Stimulated activated CD4-positive, alpha-beta T cell treated with anti-CD3 and anti-CD28 coated beads, TNF-alpha, amount 100 ng/mL, for 24 hours (primary cell): ENCODE measurements around the gene CEP19.
A peak's percentile ranks its signal among the peaks of the same experiment; 100 is the strongest.
"Not testable (repeated sequence)": the region's sequence is repeated elsewhere in the genome, so short reads cannot be mapped to it uniquely, and the experiment has no call there.

Experiments used
- DNase-seq, 3 experiments: peaks; one replicate each; pipeline ENCODE4 v3.0.0-alpha.2; 2020; ENCODE audit warnings: low read depth in 3 of 3

Gene CEP19

DNA sequence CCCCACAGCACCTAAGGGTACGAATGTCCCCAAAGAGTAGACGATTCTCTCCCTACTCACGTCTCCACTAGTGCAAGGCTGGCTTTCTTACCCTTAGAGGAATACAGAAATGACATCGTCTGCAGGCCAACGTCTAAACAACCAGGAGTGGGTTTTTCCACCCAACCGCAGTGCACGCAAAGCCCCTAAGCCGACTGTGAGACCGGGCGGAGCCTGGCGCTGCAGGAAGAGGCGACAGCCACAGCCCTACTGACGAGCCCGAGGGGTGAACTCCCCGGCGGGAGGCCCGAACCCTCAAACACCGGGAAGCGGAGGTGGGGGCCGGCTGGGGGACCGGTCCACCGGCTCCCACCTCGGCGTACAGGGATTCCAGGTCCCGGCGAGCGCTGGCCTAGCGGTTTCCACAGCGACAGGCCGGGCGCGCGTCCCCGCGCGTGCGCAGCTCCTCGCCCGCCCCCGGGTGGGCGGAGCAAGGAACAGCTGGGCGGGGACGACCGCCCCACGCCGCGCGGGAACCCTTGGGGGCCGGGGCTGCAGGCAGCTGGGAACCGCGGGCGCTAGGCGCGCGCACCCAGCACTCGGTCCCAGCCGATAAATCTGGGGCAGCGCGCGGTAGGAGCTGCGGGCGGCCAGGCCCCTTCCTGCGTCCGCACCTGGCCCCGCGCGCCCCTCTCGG lies at the start of gene CEP19, which contains the start of gene PIGX:
TSS of gene CEP19 (minus strand) at position 413 of the 676 bp plus-strand sequence. CDS start 3,593 bp downstream, outside the sequence.
TSS of gene PIGX (plus strand) at position 540 of the 676 bp plus-strand sequence.
- peak; percentile 74 to 86 (median 81) for DNase-seq

DNA sequence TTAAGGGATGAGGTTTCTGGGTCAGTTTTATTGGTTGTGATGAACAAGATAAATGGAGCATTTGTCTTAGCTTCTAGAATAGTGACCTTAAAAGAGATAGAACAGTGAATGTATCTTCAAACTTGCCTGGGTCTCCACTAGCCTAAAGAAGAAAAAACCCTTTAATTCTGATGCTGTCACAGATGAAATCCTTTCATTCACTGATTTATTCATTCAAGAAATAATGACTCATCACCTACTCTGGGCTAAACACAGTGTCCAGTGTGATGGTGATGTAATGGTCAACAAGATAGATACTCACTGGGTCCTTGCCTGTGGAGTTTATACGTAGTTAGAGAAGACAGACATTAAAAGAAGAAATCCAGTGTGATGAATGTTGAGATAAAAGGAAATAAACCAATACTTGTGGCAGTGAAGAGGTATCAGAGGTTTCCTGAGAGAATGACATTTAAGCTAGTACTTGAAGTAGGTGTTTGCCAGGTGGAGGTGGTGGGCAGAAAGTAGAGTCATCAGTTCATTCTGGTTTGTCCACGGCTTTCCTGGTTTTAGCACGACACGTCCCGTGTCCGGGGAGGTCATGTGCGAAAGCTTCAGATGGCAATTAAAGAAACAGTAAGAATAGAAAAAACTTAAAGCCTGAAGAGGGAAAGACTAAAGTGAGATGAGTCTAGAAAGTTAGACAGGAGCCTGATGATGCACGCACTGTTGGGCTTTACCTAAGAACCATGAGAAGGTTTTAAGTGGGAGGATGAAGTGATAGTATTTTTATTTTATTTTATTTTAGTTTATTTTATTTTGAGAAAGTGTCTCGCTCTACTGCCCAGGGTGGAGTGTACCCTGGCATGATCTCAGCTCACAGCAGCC lies 46.1 kb upstream of the CEP19 start:
- DNase-seq = no peak

DNA sequence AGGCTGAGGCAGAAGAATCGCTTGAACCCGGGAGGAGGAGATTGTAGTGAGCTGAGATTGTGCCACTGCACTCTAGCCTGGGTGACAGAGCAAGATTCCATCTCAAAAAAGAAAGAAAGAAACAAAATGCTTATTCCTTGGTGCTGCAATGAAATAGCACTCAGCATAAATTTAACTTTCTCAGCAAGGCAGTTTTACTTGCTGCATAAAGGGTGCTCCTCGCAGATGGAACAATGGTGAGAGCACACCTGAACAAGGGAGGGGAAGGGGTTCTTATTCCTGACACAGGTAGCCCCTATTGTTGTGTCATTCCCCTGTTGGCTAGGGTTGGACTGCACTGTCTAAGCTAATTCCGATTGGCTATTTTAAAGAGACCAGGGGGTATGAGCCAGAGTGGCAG lies 44.7 kb upstream of the CEP19 start:
- no peak for DNase-seq

DNA sequence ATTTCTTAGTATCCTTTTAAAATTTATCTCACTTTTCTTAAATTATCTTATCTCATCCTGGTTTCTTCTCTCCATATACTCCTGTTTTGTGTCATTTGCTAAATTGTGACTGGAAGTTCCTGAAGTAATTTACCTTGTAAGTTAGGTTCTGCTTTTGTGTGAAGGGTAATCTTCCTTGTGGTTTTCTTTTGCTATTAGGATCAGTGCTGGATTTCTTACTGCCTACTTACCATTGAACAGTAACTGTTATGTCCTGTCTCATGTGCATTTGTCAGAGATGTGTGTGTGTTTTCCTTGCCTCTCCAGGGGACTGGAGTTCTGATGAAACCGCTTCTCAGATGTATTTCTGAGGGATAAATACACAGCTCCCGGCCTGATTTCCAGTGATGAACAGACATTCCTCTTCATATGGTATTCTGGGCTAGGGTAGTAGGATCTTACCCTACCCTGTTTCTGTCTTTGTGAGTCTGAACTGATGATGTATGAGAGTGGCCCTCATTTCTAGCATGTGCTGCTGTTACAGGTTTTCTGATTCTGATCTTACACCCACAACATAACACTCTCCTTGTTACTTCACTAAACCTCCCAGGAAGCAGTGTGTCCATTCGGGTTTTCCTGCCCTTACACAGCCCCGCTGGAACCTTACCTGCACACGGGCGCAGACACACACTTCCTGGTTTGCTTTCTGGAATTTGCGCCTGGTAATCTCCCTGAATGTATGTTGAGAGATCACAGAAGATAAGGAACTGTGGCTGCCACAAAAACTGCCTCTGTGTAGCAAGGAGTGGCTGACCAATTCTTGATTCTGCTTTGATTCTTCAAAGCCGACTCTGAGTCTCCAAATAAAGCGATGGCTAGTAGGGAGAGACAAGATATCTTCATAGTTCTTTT lies 42.3 kb upstream of the CEP19 start:
- DNase-seq = no peak

GRCh38 chr3:196753201-196753600 lies 41.2 kb upstream of the CEP19 start:
- no peak for DNase-seq

GRCh38 chr3:196749125-196749524 lies 37.1 kb upstream of the CEP19 start:
- DNase-seq = no peak

DNA sequence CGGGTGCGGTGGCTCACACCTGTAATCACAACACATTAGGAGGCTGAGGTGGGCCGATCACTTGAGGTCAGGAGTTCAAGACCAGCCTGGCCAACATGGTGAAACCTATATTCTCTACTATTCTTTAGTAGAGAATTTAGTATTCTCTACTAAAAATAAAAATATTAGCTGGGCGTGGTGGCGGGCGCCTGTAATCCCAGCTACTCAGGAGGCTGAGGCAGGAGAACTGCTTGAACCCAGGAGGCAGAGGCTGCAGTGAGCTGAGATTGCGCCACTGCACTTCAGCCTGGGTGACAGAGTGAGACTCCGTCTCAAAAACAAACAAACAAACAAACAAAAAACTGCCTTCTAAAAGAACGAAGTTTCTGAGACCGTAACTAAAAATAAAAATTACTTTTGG lies 31.5 kb upstream of the CEP19 start:
- DNase-seq = not testable (repeated sequence)

GRCh38 chr3:196741249-196741889 lies 29.3 kb upstream of the CEP19 start:
- DNase-seq = no peak

GRCh38 chr3:196740481-196741248 lies 28.6 kb upstream of the CEP19 start:
- peak in 2 of 3 experiments; percentile 11 to 22 for DNase-seq

DNA sequence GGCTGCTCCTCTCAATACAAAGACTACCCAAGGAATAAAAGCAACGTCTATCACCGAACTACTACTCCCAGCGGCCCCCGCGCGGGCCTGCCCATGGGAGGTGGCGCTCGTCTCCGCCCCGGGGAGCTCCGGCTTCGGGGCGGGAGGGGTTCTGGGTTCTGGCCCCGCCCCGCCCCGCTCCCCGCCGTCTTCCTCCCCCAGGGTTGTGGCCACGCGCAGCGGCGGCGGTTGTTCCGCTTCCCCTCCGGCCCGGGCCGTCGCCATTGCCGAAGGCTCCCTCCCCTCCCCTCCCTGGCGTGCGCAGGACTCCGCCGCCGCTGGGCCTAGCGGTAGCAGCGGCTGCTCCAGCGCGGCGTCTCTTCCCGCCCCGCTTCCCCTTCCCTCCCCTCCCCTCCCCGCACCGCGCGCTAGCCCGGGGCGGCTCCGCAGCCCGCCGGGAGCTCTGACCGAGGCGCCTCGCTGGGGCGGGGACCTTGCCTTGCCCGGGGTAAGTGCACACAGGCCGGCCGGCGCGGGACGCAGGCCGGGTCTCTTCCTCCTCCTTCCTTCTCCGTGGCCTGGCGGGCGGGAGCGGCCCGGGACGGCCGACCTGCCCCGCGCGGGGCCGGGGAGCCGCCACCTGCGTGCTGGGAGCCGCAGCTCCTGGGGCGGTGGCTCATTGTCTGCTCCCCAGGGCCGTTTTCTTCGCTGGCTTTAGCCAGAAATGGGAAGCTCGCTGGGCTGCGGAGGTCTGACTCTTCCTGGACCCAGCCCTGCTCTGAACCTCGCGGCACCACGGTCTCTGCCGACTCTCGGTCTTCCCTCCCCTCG lies 27.8 kb upstream of the CEP19 start, which contains the start of gene PAK2:
TSS of gene PAK2 (plus strand) at position 187 of the 810 bp plus-strand sequence. CDS start 42,790 bp downstream, outside the sequence.
- peak; percentile 83 to 91 (median 83) for DNase-seq

DNA sequence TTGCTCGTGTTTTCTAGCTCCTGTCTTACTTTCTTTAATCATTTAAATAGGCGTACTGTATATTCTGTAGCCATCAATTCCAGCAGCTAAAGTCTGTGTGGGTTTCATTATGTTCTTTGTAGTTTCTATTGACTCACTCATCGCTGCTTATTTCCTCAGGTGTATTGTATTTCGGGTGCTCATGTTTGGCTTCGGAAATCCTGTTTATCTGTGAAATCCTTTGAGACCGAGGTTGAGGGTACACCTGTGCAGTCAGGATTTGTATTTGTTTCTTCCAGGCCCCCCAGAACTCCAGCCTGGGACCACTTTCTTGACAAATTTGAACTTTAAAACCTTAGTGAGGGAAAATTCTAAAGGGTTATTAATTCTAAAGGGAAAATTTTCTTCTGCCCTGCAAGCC lies 25.6 kb upstream of the CEP19 start:
- no peak for DNase-seq

DNA sequence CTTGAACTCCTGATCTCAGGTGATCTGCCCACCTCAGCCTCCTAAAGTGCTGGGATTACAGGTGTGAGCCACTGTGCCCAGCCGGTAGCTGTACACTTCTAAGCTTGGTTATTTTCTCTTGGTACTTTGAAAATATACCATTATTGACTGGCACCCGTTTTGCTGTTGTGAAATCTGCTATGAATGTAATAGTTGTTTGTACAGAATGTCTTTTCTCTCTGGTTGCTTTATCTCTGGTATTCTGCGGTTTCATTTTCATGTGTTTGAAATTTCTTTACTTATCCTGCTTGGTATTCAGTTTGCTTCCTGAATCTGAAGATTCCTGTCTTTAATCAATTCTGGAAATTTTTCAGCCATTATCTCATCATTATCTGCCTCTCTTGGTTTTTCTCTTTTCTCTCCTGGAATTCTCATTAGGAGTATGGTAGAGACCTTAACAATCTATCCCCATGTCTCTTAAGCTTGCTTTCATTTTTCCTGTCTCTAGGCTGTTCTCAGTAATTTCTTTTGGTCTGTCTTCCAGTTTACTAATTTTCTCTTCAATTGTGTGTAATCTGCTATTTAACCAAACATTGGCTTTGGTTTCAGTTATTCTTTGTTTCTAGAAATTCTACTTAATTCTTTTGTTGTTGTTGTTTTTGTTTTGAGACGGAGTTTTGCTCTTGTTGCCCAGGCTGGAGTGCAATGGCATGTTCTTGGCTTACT lies 24.8 kb upstream of the CEP19 start:
- no peak for DNase-seq

DNA sequence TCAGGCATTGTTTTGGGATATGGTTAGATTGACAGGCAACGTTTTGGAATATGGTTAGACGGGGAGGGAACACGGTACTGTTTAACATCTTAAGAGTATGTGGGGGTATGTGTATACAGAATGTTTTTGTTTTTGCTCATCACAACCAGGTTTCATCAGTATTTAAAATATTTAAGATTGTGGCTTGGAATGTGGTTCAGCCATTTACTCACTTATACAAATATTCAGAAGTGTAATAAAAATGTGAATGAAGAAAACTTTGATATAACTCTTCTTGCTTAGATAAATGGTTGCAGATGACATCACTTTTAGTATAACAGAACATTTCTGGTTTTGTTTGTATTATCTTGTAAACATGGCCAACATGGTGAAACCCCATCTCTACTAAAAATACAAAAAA lies 23.7 kb upstream of the CEP19 start:
- DNase-seq = no peak

DNA sequence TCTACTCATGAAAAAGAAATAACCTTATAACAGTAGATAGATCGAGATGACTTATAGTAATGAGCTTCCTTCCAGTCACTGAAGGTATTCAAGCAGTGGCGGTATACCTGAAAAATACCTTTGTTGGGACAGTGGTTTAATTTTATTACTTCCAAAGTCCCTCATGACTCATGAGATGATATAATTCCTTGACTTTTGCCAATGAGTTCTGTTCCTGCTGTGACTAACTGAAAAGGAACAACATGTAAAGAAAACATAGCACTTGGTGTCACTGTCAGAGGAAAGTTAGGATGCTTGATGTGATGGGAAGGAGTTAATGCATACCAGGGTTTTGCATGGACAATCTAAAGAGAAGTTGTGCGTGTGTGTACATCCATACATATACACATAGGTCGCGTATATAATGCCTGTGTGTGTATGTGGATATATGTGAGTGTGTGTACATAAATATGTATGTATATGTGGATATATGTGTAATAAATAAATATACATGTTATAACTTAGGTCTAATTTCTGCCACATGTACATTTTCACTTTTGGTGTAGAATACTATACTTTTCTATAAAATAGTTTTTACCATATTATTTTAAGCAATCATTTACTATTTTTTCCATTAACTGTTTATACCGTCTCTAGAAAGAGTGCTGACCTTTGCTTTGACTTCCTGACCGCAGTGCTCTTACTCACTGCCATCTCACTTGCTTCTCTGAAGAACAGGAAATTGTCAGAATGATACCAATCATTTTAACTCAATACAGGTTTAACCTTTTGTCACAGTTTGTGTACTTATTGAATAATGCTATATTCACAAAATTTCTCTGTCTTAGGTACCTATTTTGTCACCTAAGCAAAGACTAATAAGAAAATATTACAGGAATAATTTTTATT lies 15.0 kb upstream of the CEP19 start:
- DNase-seq = peak in 1 of 3 experiments; percentile 11

DNA sequence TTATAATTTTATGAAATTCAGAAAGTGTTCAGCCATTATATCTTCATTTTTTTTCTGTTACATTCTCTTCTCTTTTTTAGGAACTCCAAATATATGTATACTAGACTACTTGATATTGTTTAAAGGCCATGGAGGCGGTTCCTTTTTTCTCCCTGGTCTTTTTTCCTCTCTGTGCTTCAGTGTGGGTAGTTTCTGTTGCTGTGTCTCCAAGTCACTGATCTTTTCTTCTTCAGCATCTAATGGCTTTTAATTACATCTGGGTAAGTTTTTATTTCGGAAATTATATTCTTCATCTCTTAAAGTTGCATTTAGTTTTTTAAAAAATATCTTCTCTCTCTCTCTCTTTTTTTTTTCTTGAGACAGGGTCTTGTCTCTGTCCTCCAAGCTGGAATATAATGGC lies 9.0 kb upstream of the CEP19 start:
- no peak for DNase-seq

DNA sequence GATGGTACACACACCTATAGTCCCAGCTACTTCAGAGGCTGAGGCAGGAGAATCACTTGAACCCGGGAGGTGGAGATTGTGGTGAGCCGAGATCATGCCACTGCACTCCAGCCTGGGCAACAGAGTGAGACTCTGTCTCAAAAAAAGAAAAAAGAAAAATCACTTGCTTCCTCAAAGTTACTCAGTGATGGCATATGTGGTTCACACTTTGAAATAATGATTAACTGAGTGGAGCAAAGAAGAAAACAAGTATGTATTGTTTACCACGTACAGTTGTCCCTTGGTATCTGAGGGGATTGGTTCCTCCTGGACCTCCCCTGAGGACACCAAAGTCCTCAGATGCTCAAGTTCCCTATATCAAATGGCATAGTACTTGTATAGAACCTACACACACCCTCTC lies 5.1 kb upstream of the CEP19 start:
- DNase-seq = not testable (repeated sequence)

DNA sequence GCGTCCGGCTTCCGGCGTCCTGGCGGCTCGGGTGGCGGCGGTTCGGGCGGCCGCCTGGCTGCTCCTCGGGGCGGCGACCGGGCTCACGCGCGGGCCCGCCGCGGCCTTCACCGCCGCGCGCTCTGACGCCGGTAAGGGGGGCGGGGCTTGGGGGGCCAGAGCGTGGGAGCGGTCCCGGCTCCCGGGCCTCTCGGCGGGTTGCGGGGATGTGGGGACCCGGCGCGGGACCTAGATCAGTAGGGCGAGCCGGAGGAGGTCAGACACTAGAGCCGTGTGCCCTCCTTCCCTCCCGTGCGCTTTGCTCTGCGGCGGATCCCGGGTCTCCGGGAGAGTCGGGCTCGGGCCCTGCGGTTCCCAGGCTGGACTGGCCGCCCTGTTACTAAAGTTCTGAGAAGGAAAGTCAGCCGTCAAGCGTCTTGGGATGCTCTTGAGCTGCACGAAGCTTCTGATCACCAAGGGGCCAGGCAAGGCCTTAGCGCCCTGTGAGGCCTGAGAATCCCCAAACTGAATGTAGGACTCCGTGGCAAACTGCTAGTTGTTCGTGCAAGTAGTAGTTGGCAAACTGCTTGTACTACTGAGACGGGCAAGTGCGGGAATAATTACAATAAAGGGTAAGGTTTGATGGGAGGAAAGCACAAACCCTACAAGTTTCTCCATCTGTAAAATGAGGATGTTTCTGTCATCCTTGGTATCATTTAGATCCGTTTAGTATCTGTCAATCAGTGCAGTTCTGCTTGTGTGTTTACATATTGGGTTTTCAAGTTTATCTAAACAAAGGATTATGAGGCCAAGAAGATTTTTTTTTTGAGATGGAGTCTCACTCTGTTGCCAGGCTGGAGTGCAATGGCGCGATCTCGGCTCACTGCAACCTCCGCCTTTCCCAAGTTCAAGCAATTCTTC lies 714 bp upstream of the CEP19 start:
- DNase-seq = peak; percentile 37 to 65 (median 46)
